ENCODE measurements around the gene EFNB2.

DNA sequence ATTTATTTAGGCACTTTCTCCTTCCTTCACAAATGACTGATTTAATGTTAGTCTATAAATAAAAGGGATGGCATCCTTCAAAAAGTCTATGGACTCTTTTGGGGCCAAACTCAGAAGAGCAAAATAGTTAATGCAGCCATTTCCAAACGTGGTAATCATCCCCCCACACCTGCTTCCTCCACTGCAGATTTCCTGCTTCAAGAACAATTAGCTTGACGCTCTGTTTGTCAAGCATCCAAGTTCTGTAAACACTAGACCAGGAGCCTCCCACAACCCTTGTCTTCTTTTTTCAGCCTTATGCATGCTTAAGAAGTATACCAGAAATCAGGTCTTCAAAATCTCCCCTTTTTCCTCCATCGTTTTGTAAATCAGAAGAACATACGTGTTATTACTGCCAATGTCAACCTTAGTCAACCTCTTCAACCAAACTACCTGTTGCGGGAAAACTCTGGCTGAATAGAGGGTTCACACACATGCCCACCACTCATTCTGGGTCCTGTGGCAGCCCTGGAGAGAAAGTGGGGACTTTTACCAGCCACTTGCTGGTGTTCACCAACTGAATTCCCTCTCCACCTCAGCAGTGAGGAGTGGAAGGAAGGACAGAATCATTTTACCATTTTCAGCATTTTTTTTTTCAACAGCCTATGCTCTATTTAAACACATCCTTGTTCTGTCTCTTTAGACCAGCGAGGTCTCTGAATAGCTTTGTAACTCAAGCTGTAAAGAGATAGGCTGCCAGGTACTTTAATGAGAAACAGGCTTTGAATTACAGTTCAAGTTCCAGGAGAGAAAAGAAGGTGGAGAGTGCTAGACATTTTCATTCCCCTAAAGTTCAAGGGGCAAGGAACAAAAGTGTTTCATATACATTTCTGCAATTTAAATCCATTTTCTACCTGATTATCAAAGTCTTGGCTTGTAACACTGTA is 39.1 kb downstream of the EFNB2 start:
- TF ChIP-seq ZNF274 (IDR thresholded peaks at IDR 0.05; ENCODE audit: low read length): no peak
- TF ChIP-seq ZNF274 (tag by site-specific recombination; IDR thresholded peaks at IDR 0.05; ENCODE audit: borderline replicate concordance): no peak
- TF ChIP-seq ZBTB7A (tag by site-specific recombination; IDR thresholded peaks at IDR 0.05; ENCODE audit: low read depth): no peak
- TF ChIP-seq, protein P1, sequence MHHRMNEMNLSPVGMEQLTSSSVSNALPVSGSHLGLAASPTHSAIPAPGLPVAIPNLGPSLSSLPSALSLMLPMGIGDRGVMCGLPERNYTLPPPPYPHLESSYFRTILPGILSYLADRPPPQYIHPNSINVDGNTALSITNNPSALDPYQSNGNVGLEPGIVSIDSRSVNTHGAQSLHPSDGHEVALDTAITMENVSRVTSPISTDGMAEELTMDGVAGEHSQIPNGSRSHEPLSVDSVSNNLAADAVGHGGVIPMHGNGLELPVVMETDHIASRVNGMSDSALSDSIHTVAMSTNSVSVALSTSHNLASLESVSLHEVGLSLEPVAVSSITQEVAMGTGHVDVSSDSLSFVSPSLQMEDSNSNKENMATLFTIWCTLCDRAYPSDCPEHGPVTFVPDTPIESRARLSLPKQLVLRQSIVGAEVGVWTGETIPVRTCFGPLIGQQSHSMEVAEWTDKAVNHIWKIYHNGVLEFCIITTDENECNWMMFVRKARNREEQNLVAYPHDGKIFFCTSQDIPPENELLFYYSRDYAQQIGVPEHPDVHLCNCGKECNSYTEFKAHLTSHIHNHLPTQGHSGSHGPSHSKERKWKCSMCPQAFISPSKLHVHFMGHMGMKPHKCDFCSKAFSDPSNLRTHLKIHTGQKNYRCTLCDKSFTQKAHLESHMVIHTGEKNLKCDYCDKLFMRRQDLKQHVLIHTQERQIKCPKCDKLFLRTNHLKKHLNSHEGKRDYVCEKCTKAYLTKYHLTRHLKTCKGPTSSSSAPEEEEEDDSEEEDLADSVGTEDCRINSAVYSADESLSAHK (tag by site-specific recombination; IDR thresholded peaks at IDR 0.05): no peak
- TF ChIP-seq BCL11A (tag by site-specific recombination; IDR thresholded peaks at IDR 0.05; ENCODE audit: low read depth): no peak
- TF ChIP-seq ZNF544 (tag by site-specific recombination; IDR thresholded peaks at IDR 0.05): no peak
- TF ChIP-seq, protein P2, sequence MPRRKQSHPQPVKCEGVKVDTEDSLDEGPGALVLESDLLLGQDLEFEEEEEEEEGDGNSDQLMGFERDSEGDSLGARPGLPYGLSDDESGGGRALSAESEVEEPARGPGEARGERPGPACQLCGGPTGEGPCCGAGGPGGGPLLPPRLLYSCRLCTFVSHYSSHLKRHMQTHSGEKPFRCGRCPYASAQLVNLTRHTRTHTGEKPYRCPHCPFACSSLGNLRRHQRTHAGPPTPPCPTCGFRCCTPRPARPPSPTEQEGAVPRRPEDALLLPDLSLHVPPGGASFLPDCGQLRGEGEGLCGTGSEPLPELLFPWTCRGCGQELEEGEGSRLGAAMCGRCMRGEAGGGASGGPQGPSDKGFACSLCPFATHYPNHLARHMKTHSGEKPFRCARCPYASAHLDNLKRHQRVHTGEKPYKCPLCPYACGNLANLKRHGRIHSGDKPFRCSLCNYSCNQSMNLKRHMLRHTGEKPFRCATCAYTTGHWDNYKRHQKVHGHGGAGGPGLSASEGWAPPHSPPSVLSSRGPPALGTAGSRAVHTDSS (tag by site-specific recombination; IDR thresholded peaks at IDR 0.05): no peak
- TF ChIP-seq ZNF202 (tag by site-specific recombination; IDR thresholded peaks at IDR 0.05; ENCODE audit: borderline replicate concordance): no peak
- TF ChIP-seq, protein P3, sequence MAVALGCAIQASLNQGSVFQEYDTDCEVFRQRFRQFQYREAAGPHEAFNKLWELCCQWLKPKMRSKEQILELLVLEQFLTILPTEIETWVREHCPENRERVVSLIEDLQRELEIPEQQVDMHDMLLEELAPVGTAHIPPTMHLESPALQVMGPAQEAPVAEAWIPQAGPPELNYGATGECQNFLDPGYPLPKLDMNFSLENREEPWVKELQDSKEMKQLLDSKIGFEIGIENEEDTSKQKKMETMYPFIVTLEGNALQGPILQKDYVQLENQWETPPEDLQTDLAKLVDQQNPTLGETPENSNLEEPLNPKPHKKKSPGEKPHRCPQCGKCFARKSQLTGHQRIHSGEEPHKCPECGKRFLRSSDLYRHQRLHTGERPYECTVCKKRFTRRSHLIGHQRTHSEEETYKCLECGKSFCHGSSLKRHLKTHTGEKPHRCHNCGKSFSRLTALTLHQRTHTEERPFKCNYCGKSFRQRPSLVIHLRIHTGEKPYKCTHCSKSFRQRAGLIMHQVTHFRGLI (tag by site-specific recombination; IDR thresholded peaks at IDR 0.05): no peak
- TF ChIP-seq KLF9 (tag by site-specific recombination; IDR thresholded peaks at IDR 0.05; ENCODE audit: low read depth): no peak
- TF ChIP-seq ZNF24 (tag by site-specific recombination; IDR thresholded peaks at IDR 0.05): no peak
- TF ChIP-seq, protein P4, sequence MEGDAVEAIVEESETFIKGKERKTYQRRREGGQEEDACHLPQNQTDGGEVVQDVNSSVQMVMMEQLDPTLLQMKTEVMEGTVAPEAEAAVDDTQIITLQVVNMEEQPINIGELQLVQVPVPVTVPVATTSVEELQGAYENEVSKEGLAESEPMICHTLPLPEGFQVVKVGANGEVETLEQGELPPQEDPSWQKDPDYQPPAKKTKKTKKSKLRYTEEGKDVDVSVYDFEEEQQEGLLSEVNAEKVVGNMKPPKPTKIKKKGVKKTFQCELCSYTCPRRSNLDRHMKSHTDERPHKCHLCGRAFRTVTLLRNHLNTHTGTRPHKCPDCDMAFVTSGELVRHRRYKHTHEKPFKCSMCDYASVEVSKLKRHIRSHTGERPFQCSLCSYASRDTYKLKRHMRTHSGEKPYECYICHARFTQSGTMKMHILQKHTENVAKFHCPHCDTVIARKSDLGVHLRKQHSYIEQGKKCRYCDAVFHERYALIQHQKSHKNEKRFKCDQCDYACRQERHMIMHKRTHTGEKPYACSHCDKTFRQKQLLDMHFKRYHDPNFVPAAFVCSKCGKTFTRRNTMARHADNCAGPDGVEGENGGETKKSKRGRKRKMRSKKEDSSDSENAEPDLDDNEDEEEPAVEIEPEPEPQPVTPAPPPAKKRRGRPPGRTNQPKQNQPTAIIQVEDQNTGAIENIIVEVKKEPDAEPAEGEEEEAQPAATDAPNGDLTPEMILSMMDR (tag by site-specific recombination; IDR thresholded peaks at IDR 0.05): no peak
- TF ChIP-seq, protein P5, sequence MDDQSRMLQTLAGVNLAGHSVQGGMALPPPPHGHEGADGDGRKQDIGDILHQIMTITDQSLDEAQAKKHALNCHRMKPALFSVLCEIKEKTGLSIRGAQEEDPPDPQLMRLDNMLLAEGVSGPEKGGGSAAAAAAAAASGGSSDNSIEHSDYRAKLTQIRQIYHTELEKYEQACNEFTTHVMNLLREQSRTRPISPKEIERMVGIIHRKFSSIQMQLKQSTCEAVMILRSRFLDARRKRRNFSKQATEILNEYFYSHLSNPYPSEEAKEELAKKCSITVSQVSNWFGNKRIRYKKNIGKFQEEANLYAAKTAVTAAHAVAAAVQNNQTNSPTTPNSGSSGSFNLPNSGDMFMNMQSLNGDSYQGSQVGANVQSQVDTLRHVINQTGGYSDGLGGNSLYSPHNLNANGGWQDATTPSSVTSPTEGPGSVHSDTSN (CRISPR knock-in tag; IDR thresholded peaks at IDR 0.05): no peak
